ENCODE measurements around the gene RTF2. TPM values are rescaled to one million over a fixed set of nuclear protein-coding genes. Genes with fewer than 3 reads are reported as not detected.
"Not testable (repeated sequence)": the region's sequence is repeated elsewhere in the genome, so short reads cannot be mapped to it uniquely, and the experiment has no call there.

The RTF2 gene
- total RNA-seq, 1 donor from 2014 or later = 42.4 TPM

DNA sequence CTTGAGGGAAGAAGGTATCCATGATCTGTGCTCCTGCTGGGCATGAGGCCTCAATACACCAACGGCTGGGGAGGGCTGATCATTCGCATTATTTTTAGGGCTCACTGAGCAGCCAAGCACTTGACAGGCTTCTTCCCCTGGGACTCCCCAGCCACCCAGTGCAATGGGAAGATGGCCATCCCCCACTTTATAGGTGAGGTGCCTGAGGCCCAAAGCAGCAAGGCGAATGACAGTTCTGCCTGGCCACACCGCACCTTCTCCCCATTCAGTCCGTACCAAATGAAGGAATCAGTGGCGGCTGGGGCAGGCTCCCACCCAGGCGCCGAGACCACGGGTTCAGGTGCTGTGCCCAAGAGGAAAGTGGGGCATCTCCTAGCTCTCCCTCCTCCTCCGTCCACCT is 51.8 kb downstream of the RTF2 start:
- Mint-ChIP-seq H3K4me1 (no peaks in the 10 kb centered on the region), H3K9me3 (peaks cover 16% of the 10 kb centered on the region), H3K4me3 (no peak overlapping the region), H3K27ac (no peak overlapping the region), H3K36me3 (peaks cover 35% of the 10 kb centered on the region), H3K27me3 (ENCODE audit: insufficient read depth, low read depth) (peaks cover 9% of the 10 kb centered on the region)
- Histone ChIP-seq H4K20me1 (ENCODE audit: low read depth) (no peaks in the 10 kb centered on the region), H3K4me3 (no peak overlapping the region), H3K4me2 (no peak overlapping the region), H3K4me1 (no peaks in the 10 kb centered on the region), H3K79me2 (ENCODE audit: low read depth) (no peaks in the 10 kb centered on the region), H3K9me3 (ENCODE audit: low read depth) (no peaks in the 10 kb centered on the region), H2AFZ (replicated peaks) (no peak overlapping the region), H3K27ac (no peak overlapping the region), H3K36me3 (no peaks in the 10 kb centered on the region), H3K9ac (no peak overlapping the region), H3F3A (ENCODE audit: low read depth) (no peaks in the 10 kb centered on the region), H3K27me3 (no peaks in the 10 kb centered on the region)
- no peak for TF ChIP-seq EZH2 (IDR thresholded peaks at IDR 0.05)
- TF ChIP-seq EZH2phosphoT487 (IDR thresholded peaks at IDR 0.05) = no peak
- TF ChIP-seq, protein P1, sequence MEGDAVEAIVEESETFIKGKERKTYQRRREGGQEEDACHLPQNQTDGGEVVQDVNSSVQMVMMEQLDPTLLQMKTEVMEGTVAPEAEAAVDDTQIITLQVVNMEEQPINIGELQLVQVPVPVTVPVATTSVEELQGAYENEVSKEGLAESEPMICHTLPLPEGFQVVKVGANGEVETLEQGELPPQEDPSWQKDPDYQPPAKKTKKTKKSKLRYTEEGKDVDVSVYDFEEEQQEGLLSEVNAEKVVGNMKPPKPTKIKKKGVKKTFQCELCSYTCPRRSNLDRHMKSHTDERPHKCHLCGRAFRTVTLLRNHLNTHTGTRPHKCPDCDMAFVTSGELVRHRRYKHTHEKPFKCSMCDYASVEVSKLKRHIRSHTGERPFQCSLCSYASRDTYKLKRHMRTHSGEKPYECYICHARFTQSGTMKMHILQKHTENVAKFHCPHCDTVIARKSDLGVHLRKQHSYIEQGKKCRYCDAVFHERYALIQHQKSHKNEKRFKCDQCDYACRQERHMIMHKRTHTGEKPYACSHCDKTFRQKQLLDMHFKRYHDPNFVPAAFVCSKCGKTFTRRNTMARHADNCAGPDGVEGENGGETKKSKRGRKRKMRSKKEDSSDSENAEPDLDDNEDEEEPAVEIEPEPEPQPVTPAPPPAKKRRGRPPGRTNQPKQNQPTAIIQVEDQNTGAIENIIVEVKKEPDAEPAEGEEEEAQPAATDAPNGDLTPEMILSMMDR (IDR thresholded peaks at IDR 0.05) = no peak
- no peak for DNase-seq (ENCODE audit: low spot score)

DNA sequence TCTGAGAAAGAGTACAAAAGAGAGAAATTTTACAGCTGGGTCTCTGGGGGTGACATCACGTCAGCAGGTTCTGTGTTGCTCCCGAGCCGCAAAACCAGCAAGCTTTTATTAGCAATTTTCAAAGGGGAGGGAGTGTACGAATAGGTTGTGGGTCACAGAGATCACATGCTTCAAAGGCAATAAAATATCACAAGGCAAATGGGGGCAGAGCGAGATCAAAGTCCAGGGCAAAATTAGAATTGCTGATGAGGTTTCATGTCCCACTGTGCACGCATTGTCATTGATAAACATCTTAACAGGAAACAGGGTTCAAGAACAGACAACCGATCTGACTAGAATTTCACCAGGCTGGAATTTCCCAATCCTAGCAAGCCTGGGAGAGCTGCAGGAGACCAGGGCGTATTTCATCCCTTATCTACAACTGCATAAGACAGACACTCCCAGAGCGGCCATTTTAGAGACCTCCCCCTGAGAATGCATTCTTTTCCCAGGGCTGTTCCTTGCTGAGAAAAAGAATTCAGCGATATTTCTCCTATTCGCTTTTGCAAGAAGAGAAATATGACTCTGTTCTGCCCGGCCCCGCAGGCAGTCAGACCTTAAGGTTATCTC is 52.4 kb downstream of the RTF2 start:
- not testable (repeated sequence) for H3K36me3 ChIP-seq; H3K4me2 ChIP-seq; H3K27ac ChIP-seq; H3K4me3 Mint-ChIP-seq; H2AFZ ChIP-seq (replicated peaks); H3K9ac ChIP-seq; H3K9me3 ChIP-seq (ENCODE audit: low read depth); H3K4me3 ChIP-seq; H3K27me3 ChIP-seq; DNase-seq (ENCODE audit: low spot score); H3K27me3 Mint-ChIP-seq (ENCODE audit: insufficient read depth, low read depth); H3K79me2 ChIP-seq (ENCODE audit: low read depth); H3K4me1 Mint-ChIP-seq; H3K4me1 ChIP-seq; H3K27ac Mint-ChIP-seq; H4K20me1 ChIP-seq (ENCODE audit: low read depth); H3F3A ChIP-seq (ENCODE audit: low read depth)
- Mint-ChIP-seq H3K36me3 (peaks cover 35% of the 10 kb centered on the region), H3K9me3 (peaks cover 16% of the 10 kb centered on the region)

DNA sequence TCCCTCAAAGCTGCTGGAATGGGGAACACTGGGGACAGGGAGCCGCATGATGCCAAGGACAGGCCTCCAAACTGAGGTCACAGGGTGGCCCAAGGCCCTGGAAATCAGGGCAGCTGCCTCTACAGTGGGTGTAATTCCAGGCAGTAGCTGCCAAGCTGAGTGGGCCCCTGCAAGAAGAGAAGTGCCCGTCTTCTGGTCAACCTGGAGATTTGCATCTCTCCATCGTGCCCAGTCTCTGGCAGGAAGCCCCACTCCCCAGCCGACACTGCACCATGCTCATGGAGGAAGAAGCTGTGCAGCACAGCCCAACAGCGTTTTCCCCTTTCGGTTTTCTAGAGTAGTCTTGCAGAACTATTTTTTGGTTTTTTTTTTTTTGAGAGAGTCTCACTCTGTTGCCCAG is 53.9 kb downstream of the RTF2 start:
- Mint-ChIP-seq H3K27ac (no peak overlapping the region), H3K4me3 (no peak overlapping the region), H3K27me3 (ENCODE audit: insufficient read depth, low read depth) (peaks cover 9% of the 10 kb centered on the region), H3K36me3 (peaks cover 33% of the 10 kb centered on the region), H3K4me1 (no peaks in the 10 kb centered on the region), H3K9me3 (peaks cover 16% of the 10 kb centered on the region)
- H3K27me3 ChIP-seq = no peaks in the 10 kb centered on the region
- TF ChIP-seq, protein P1 (IDR thresholded peaks at IDR 0.05) = no peak
- TF ChIP-seq EZH2 (IDR thresholded peaks at IDR 0.05) (no peak), EZH2phosphoT487 (IDR thresholded peaks at IDR 0.05) (no peak)
- no peaks in the 10 kb centered on the region for H3F3A ChIP-seq (ENCODE audit: low read depth)
- H3K9me3 ChIP-seq (ENCODE audit: low read depth) = no peaks in the 10 kb centered on the region
- no peak overlapping the region for H3K4me2 ChIP-seq
- H3K36me3 ChIP-seq = no peaks in the 10 kb centered on the region
- H2AFZ ChIP-seq (replicated peaks) = no peak overlapping the region
- no peak for DNase-seq (ENCODE audit: low spot score)
- no peaks in the 10 kb centered on the region for H4K20me1 ChIP-seq (ENCODE audit: low read depth)
- no peaks in the 10 kb centered on the region for H3K79me2 ChIP-seq (ENCODE audit: low read depth)
- H3K27ac ChIP-seq = no peak overlapping the region
- H3K4me1 ChIP-seq = no peaks in the 10 kb centered on the region
- H3K4me3 ChIP-seq = no peak overlapping the region
- no peak overlapping the region for H3K9ac ChIP-seq

DNA sequence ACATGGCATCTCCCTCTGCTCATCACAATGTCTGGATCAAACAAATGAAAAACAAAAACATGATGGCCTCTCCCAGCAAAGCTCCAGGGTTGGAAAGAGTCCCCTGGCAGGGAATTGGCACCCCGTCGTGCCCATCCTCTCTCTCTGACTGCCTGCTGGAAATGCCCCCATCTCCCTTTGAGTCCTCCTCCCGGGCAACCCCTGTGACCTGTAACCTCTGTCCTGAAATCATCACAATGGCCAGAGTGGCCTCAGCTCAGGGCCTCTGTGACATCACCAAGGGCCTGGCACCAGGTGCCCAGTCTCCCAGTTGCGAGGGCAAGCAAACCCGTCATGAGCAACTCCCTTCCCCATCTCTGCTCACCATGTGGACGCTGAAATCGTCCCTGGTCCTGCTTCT is 56.0 kb downstream of the RTF2 start, which contains the start of gene FAM209A:
FAM209A (plus strand) TSS at position 301 of the 400 bp plus-strand sequence; CDS start at position 366, 65 bp downstream.
- H3K9me3 Mint-ChIP-seq = peaks cover 16% of the 10 kb centered on the region
- H3K9me3 ChIP-seq (ENCODE audit: low read depth); H3F3A ChIP-seq (ENCODE audit: low read depth); H3K36me3 ChIP-seq; H3K4me2 ChIP-seq; H3K9ac ChIP-seq; H4K20me1 ChIP-seq (ENCODE audit: low read depth); H3K27me3 ChIP-seq; DNase-seq (ENCODE audit: low spot score); H3K4me1 ChIP-seq; H3K4me1 Mint-ChIP-seq; H3K27me3 Mint-ChIP-seq (ENCODE audit: insufficient read depth, low read depth); H3K27ac ChIP-seq; H2AFZ ChIP-seq (replicated peaks); H3K4me3 Mint-ChIP-seq; H3K27ac Mint-ChIP-seq; H3K79me2 ChIP-seq (ENCODE audit: low read depth); H3K4me3 ChIP-seq: not testable (repeated sequence)
- peaks cover 13% of the 10 kb centered on the region for H3K36me3 Mint-ChIP-seq
